GM12878 (cell line): ENCODE data around the gene TCIRG1. TPM values are rescaled to one million over a fixed set of nuclear protein-coding genes. Genes with fewer than 3 reads are reported as not detected.

ENCODE experiments used
- ATAC-seq: fragments of 200-7000 bp; cut with Tn5 transposase; 3 replicates; pipeline ENCODE4 v1.9.1; 2020; ENCODE audit warnings: mild to moderate bottlenecking, moderate library complexity
- BruUV-seq: library from RNA; stranded (reverse); fragments of 400-500 nt; replicated peaks from 2 replicates; lab custom pipeline; 2021; lab: Mats Ljungman, UMichigan
- CTCF ChIA-PET: fragments of 300-600 bp; sonication (Branson Sonifier 250); formaldehyde crosslinking; extraction: SDS; loops from one replicate; lab custom pipeline; 2021; ENCODE audit warnings: inconsistent platforms; lab: Yijun Ruan, JAX
- POLR2A ChIA-PET: fragments of 350-600 bp; formaldehyde crosslinking; extraction: SDS; loops from one replicate; lab custom pipeline; 2021; ENCODE audit warnings: inconsistent platforms; lab: Charles Lee
- RAD21 ChIA-PET: fragments of 300-600 bp; sonication (Branson Sonifier 250); formaldehyde crosslinking; loops from one replicate; lab custom pipeline; 2023; ENCODE audit warnings: antibody characterized with exemption; ENCODE audit not compliant: unreplicated experiment; lab: Charles Lee
- SMC1A ChIA-PET: fragments of 300-600 bp; sonication (Branson Sonifier 250); formaldehyde crosslinking; loops from one replicate; lab custom pipeline; 2023; ENCODE audit not compliant: unreplicated experiment, uncharacterized antibody; lab: Charles Lee
- DNase-seq: peaks from one replicate; pipeline ENCODE4 v3.0.0-alpha.2; 2011; ENCODE audit warnings: low read depth, low spot score
- FAIRE-seq: peaks from 3 replicates; lab custom pipeline; 2011; peaks lifted over from hg19 to GRCh38; lab: Jason Lieb, UNC
- H2AFZ ChIP-seq: 2 replicates; pipeline ENCODE4 v1.6.0; 2011; ENCODE audit warnings: low read depth, low read length, control low read depth; ENCODE audit not compliant: control insufficient read depth
- H3K27ac ChIP-seq: 2 replicates; pipeline ENCODE4 v1.5.1; 2011; ENCODE audit warnings: control low read depth; ENCODE audit not compliant: control insufficient read depth, insufficient read depth
- H3K27me3 ChIP-seq, 2 experiments: replicated peaks in 1 of 2; 2 replicates each; pipeline versions ENCODE4 v1.6.0 to v1.6.1; 2011; ENCODE audit warnings: low read length in 1 of 2; ENCODE audit not compliant: control insufficient read depth in 2 of 2, insufficient read depth in 2 of 2
- H3K36me3 ChIP-seq, 2 experiments: 2 replicates each; pipeline ENCODE4 v1.5.1; 2011; ENCODE audit warnings: low read length in 1 of 2; ENCODE audit not compliant: control insufficient read depth in 2 of 2, insufficient read depth in 2 of 2
- H3K4me1 ChIP-seq: 2 replicates; pipeline ENCODE4 v1.6.1; 2011; ENCODE audit warnings: mild to moderate bottlenecking, low read length, moderate library complexity, mixed read lengths; ENCODE audit not compliant: control insufficient read depth, insufficient read depth
- H3K4me2 ChIP-seq: 2 replicates; pipeline ENCODE4 v1.6.0; 2011; ENCODE audit warnings: control low read depth; ENCODE audit not compliant: control insufficient read depth, insufficient read depth
- H3K4me3 ChIP-seq: fragments of 200-600 bp; sonication (generic); 2 replicates; pipeline ENCODE4 v1.5.1; 2016
- H3K79me2 ChIP-seq: 2 replicates; pipeline ENCODE4 v1.6.0; 2011; ENCODE audit warnings: low read length; ENCODE audit not compliant: control insufficient read depth, insufficient read depth
- H3K9ac ChIP-seq: 2 replicates; pipeline ENCODE4 v1.8.0; 2011; ENCODE audit warnings: low read length, control low read depth, mixed read lengths; ENCODE audit not compliant: control insufficient read depth, insufficient read depth
- H3K9me3 ChIP-seq: replicated peaks from 3 replicates; pipeline ENCODE4 v1.5.1; 2011; ENCODE audit warnings: mild to moderate bottlenecking, low read length; ENCODE audit not compliant: control insufficient read depth, insufficient read depth
- H4K20me1 ChIP-seq: 2 replicates; pipeline ENCODE4 v1.6.0; 2011; ENCODE audit not compliant: control insufficient read depth, insufficient read depth
- ATF7 ChIP-seq: fragments of 450-650 bp; IDR thresholded peaks from 2 replicates; pipeline ENCODE4 v1.6.1; 2016; ENCODE audit warnings: low read depth, mild to moderate bottlenecking
- CHD2 ChIP-seq: IDR thresholded peaks from 2 replicates; pipeline ENCODE4 v1.6.1; 2011; ENCODE audit warnings: low read depth, low read length, improper control_type of control experiment, borderline replicate concordance
- DPF2 ChIP-seq: fragments of 450-650 bp; IDR thresholded peaks from 2 replicates; pipeline ENCODE4 v1.6.1; 2017; ENCODE audit warnings: mild to moderate bottlenecking
- EGR1 ChIP-seq, 2 experiments: IDR thresholded peaks; 1 replicate in 1 of 2; 2 replicates in 1 of 2; pipeline ENCODE4 v1.6.1; 2011 to 2012; ENCODE audit warnings: low read depth in 2 of 2, low read length in 2 of 2, borderline replicate concordance in 1 of 2, mild to moderate bottlenecking in 1 of 2, moderate library complexity in 1 of 2
- HDAC2 ChIP-seq: fragments of 200-600 bp; sonication (generic); IDR thresholded peaks from 2 replicates; pipeline ENCODE4 v1.6.1; 2017
- IRF4 ChIP-seq: IDR thresholded peaks from 2 replicates; pipeline ENCODE4 v1.6.1; 2011; ENCODE audit warnings: low read depth, low read length
- NFYA ChIP-seq: IDR thresholded peaks from 2 replicates; pipeline ENCODE4 v1.6.1; 2011; ENCODE audit warnings: low read depth, mild to moderate bottlenecking, low read length, improper control_type of control experiment, borderline replicate concordance
- PRDM15 ChIP-seq: fragments of 450-650 bp; formaldehyde crosslinking; IDR thresholded peaks from 2 replicates; pipeline ENCODE4 v1.4.0; 2020; ENCODE audit warnings: mild to moderate bottlenecking, moderate library complexity
- RAD21 ChIP-seq: IDR thresholded peaks from 2 replicates; pipeline ENCODE4 v1.6.1; 2011; ENCODE audit warnings: mild to moderate bottlenecking, low read depth, low read length, moderate library complexity; ENCODE audit not compliant: insufficient read depth
- RCOR1 ChIP-seq: conservative IDR thresholded peaks from 2 replicates; pipeline ENCODE4 v1.6.1; 2012; ENCODE audit warnings: low read depth, low read length, improper control_type of control experiment
- RELA ChIP-seq: fragments of 450-650 bp; IDR thresholded peaks from 2 replicates; pipeline ENCODE4 v1.8.0; 2014; ENCODE audit warnings: borderline replicate concordance; ENCODE audit not compliant: partially characterized antibody
- RELB ChIP-seq: fragments of 450-650 bp; IDR thresholded peaks from 2 replicates; pipeline ENCODE4 v1.6.1; 2017; ENCODE audit warnings: low read depth, mild to moderate bottlenecking, moderate library complexity
- SMARCA5 ChIP-seq: fragments of 450-650 bp; IDR thresholded peaks from 2 replicates; pipeline ENCODE4 v1.6.1; 2017; ENCODE audit warnings: mild to moderate bottlenecking
- WRNIP1 ChIP-seq: IDR thresholded peaks from 2 replicates; pipeline ENCODE4 v1.6.1; 2011; ENCODE audit warnings: low read depth, low read length, improper control_type of control experiment, borderline replicate concordance
- ZNF217 ChIP-seq: fragments of 450-650 bp; IDR thresholded peaks from 2 replicates; pipeline ENCODE4 v1.6.1; 2017; ENCODE audit warnings: antibody characterized with exemption, mild to moderate bottlenecking
- ZNF274 ChIP-seq: IDR thresholded peaks from one replicate; pipeline ENCODE4 v1.8.0; 2011; ENCODE audit not compliant: insufficient read length, insufficient read depth
- ZNF592 ChIP-seq: fragments of 450-650 bp; IDR thresholded peaks from 2 replicates; pipeline ENCODE4 v1.6.1; 2017; ENCODE audit warnings: mild to moderate bottlenecking, moderate library complexity
- WGBS: methylation state at CpG from one replicate; pipeline ENCODE4 v1.1.6; 2016; ENCODE audit warnings: low lambda C conversion rate; ENCODE audit not compliant: insufficient replicate concordance, insufficient coverage; ENCODE audit errors: missing lambda C conversion rate; 5-methylcytosine and 5-hydroxymethylcytosine counted together
- in situ Hi-C: fragments of 300-500 bp; cut with MboI; formaldehyde crosslinking; loops from 9 replicates; pipeline ENCODE4 v1.14.3; 2018; ENCODE audit warnings: mixed read lengths
- intact Hi-C: fragments of 100-400 bp; cut with micrococcal nuclease; formaldehyde crosslinking; loops from one replicate; pipeline ENCODE4 v1.14.2; 2022; ENCODE audit not compliant: unreplicated experiment
- polyA plus RNA-seq, 11 experiments: library from polyadenylated mRNA; depleted of rRNA in 4 of 11; unstranded in 6 of 11; stranded (reverse) in 5 of 11; fragments of >200 nt; fragmentation: Nextera tagmentation in 4 of 11; fragmentation: Illumina TruSeq in 1 of 11; extraction: Ambion mirVana in 4 of 11; extraction: Trizol in 1 of 11; gene quantifications; 1 replicate in 1 of 11; 2 replicates in 10 of 11; pipeline versions ENCODE4 v1.2.1 to v1.2.3, GENCODE V29; 2011 to 2016; ENCODE audit warnings: inconsistent platforms in 2 of 11, missing spikeins in 2 of 11, low read depth in 1 of 11
- total RNA-seq, 4 experiments: library from RNA; depleted of rRNA in 3 of 4; stranded (reverse); fragments of >200 nt in 3 of 4; fragmentation: Illumina TruSeq in 1 of 4; extraction: Trizol in 1 of 4; gene quantifications; 2 replicates each; pipeline versions ENCODE4 v1.2.1 to v1.2.3, GENCODE V29; 2013 to 2021

TCIRG1 gene
- total and polyA plus RNA-seq, 10 of the 15 experiments (the other 5 are each of a cell fraction or from before 2014, with no cell fraction given), result 0.76 to 218 (median 87.4) TPM

- intact Hi-C loops (no loop called here), in situ Hi-C loops (no loop called here)
- Histone ChIP-seq H3K36me3 (no peaks in the 10 kb centered on the region), H3K4me2 (no peak overlapping the region), H3K9me3 (no peaks in the 10 kb centered on the region), H3K27me3 (no peaks in the 10 kb centered on the region; a peak in 1 of 4 replicates), H2AFZ (no peak overlapping the region), H3K27ac (no peak overlapping the region), H3K4me3 (no peak overlapping the region), H3K4me1 (no peaks in the 10 kb centered on the region), H4K20me1 (no peaks in the 10 kb centered on the region), H3K9ac (no peak overlapping the region), H3K79me2 (no peaks in the 10 kb centered on the region)
- ChIA-PET CTCF (interaction anchor here (2.6 kb wide), 1 partner anchor 193 kb away, joined by 6 read pairs; no protein-coding TSS in a partner anchor), POLR2A (no interaction called here), SMC1A (no interaction called here), RAD21 (no interaction called here)
- ATAC-seq, result no peak
- 80% methylated on average over 8 of the region's 8 CpGs for WGBS
- DNase-seq, result no peak
- no peak for TF ChIP-seq ATF7
- no peak for TF ChIP-seq SMARCA5
- TF ChIP-seq ZNF592, result no peak
- no peak for TF ChIP-seq DPF2
- TF ChIP-seq RAD21, result no peak
- no peak for TF ChIP-seq RCOR1
- no peak for TF ChIP-seq PRDM15
- TF ChIP-seq HDAC2, result no peak
- TF ChIP-seq CHD2, result no peak
- no peak for TF ChIP-seq ZNF217
- no peak for TF ChIP-seq RELA
- TF ChIP-seq RELB, result no peak
- TF ChIP-seq EGR1 (IDR thresholded peaks at IDR 0.05; ENCODE audit: borderline replicate concordance in 1 of 2, low read depth in 2 of 2, low read length in 2 of 2), result no peak
- no peak for TF ChIP-seq NFYA
- no peak for TF ChIP-seq IRF4
- TF ChIP-seq ZNF274, result no peak
- no peak for TF ChIP-seq WRNIP1
- FAIRE-seq, result no peak
- no TSS peak for BruUV-seq
Observed at GRCh38 chr11:68015467-68015866, 23.4 kb upstream of the TCIRG1 start.
